Left kidney (tissue), 2 donors: Measurements from ENCODE around the gene TAF6. TPM values are rescaled to one million over a fixed set of nuclear protein-coding genes. Genes with fewer than 3 reads are reported as not detected.

Experiments used
- DNase-seq: peaks from one replicate; pipeline ENCODE4 v3.0.0-alpha.2; 2013
- polyA plus RNA-seq: library from polyadenylated mRNA; unstranded; fragments of 120-200 nt; gene quantifications from one replicate; pipeline ENCODE4 v1.2.1, GENCODE V29; 2013; ENCODE audit not compliant: insufficient read length

Gene TAF6
- polyA plus RNA-seq, 1 donor: 67.9 TPM

- no peak for DNase-seq
Observed at GRCh38 chr7:100095704-100096103, 23.5 kb downstream of the TAF6 start.

DNA sequence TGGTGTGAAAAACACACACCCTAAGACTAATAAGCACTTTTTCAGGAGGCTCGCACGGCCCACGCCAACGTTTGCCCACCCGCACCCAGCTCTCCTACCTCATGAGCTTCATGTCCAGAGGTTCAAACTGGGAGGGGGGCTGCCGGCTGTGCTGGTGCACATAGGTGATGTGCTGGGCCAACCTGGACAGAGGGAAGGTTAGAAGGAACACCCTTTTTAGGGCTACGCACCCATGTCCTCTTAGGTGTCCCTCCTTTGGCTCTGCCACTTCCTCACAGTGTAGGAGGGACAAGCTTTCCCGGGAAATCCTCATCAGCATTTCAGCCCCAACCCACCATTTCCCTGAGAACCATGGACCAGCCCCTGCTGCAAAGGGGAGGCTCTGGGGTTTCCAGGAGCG, 23.9 kb downstream of the TAF6 start:
- DNase-seq: no peak

GRCh38 chr7:100093925-100094486, 25.2 kb downstream of the TAF6 start:
- no peak for DNase-seq

DNA sequence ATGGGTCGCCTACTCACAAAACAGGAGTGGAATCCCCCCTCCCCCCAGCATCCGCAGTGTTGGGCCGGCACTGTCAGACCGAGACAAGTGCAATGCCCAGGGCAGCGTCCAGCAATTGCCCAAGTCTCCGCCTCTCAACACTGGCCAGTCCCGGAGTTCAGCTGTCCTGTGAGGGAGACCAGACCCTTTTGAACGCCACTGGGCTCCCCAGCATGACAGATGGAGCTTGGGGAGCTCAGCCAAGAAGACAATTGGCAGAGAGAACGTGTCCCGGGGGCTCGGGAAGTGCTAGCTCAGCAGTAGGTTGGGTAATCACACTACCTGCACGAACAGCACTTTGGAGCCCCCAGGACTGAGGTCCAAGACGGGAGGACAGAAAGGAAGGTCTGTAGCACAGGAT, 25.7 kb downstream of the TAF6 start:
- DNase-seq: no peak

- DNase-seq: no peak
Observed at GRCh38 chr7:100093054-100093453, 26.1 kb downstream of the TAF6 start.

GRCh38 chr7:100091411-100092181, 27.6 kb downstream of the TAF6 start:
- DNase-seq: no peak

GRCh38 chr7:100090527-100091410, 28.4 kb downstream of the TAF6 start:
- DNase-seq: no peak

- no peak for DNase-seq
Observed at GRCh38 chr7:100089458-100090196, 29.5 kb downstream of the TAF6 start.

- DNase-seq: peak; percentile 76
Observed at GRCh38 chr7:100088621-100089457, 30.3 kb downstream of the TAF6 start, which contains the start of gene COPS6. Gene COPS6, plus strand, starts transcription at chr7:100088969. Its CDS starts 22 bp downstream, at chr7:100088991.

- DNase-seq: no peak
Observed at GRCh38 chr7:100088095-100088620, 31.0 kb downstream of the TAF6 start.

DNA sequence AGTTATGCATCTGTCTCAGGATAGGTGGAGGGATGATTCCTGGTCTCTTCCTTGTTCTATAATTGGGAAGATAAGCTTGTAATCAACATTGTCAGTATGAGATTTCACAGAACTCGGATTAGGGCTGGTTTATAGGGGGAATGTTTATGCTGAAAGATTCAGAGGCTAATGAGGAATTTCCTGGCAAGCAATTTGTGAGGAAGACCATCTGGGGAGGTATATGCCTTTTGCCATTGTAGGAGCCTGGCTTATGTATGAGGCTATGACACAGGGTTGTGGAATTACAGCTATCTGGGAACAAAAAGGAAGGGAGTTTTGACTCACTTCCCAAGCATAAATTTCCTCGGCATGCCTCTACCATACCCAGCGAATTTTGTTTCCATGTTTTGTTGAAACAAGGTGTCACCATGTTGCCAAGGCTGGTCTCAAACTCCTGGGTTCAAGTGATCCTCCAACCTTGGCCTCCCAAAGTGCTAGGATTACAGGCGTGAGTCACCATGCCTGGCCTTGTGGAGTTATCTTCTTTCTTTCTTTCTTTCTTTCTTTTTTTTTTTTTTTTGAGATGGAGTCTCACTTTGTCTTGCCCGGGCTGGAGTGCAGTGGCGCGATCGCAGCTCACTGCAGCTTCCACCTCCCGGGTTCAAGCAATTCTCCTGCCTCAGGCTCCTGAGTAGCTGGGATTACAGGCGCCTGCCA, 32.0 kb downstream of the TAF6 start:
- DNase-seq: peak; percentile 33

DNA sequence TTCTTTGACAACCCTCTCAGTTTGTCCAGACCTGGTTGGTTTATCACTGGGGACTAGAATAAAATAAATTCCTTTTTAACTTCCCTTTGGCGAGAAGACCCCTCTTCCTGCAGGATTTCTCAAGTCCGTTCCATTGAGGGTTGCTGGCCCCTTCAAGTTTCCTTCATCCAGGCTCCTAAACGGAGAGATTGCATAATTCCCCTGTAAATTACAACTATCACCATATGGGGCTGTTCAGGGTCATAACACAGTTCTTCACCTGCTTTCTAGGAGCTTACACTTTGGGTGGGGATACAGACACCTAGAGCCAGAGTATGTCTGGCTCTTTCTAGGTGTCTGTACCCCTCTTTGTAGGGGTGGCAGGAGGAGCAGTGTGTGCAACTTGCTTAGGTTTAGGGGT, 33.6 kb downstream of the TAF6 start:
- DNase-seq: no peak

DNA sequence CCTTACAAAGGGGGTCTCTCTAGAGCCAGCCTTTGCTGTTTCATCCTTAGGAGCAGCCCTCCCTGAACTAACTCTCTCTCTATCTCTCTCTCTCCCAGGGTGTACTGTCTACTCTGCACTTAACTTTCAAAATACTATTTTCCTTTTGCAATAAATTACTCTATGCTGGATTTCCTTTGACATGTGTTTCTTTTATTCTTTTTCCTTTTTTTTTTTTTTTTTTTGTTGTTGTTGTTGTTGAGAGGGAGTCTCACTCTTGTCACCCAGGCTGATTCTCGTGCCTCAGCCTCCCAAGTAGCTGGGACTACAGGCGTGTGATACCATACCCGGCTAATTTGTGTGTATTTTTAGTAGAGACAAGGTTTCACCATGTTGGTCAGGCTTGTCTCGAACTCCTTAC, 36.2 kb downstream of the TAF6 start:
- DNase-seq: no peak

GRCh38 chr7:100081535-100082102, 37.5 kb downstream of the TAF6 start, which contains the start of gene ZNF3:
Gene ZNF3, minus strand, starts transcription at chr7:100081723. Its CDS starts 4,366 bp downstream, at chr7:100077357.
- peak; percentile 99 for DNase-seq

GRCh38 chr7:100080907-100081534, 38.1 kb downstream of the TAF6 start:
- peak; percentile 19 for DNase-seq

DNA sequence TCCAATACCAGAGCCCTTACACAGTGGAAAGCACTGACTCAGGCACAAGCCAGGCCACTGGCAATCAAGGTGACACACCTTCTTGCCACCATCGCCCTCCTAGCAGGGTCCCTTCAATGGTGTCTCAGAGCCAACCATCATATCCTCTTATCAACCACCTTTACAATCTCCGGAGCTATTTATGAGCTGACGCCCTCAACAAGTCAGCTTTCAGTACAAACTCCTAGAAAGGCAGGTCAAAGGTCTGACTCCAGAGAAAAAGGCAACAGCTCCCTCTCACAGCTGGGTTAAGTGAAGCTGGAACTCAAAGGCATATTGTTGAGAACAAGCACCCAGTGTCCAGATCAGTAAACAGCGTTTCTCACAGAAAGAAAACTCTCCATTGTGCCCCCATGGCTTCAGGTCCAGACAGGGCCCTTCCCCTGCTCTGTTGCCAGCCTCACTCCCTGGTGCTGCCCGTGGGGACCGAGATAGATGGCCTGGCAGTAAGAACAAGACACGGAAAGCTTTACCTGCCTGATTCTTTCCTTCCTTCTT, 40.1 kb downstream of the TAF6 start:
- no peak for DNase-seq

DNA sequence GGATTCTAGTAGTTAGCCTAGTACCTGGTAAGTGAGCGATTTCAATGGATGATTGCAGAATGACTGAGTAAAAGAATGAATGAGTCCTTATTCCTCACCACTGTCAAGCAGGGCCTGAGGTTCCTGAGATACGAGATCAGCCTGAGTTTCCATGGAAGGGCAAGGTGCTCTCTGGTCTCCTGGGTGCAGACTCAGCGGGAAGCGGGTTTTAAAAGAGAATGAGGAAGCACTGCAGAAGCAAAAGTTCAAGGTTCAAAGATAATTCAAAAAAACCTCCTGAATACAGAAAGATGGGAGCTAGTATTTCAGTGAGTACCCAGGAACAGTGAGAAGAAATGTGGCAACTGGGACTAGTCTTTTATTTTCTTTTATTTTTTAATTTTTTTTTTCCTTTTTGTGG, 42.0 kb downstream of the TAF6 start:
- no peak for DNase-seq

DNA sequence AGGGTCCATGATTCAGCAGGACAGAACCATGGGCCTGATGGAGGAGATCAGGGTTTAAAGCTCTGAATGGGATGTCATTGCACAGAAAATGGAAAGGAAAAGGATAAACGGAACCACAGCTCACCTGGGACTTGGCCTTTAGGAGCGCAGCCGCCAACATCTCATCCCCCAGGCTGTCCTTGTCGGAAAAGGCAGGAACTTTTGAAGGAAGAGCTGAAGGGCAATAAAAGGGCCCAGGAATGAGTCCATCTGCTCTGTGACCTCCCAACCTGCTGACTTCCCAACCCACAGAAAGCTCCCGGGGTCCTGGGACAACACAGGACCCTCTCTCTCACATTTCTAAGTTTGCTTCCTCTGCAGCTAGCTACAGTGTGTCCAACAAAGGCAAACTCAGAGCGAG, 43.7 kb downstream of the TAF6 start:
- no peak for DNase-seq

DNA sequence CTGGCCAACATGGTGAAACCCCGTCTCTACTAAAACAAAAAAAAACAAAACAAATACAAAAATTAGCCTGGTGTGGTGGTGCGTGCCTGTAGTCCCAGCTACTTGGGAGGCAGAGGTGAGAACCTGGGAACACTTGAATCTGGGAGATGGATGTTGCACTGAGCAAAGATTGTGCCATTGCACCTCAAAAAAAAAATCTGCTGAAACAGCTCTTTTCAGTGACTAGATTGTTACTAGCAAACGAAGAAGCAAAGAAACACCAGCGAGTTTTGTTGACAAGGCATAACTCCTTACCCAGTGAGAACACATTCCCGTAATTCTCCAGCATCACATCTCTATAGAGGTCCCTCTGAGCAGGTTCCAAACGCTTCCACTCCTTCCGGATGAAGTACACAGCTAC, 44.3 kb downstream of the TAF6 start:
- no peak for DNase-seq
